HG02571 (cell line): Measurements from ENCODE around the gene PLCD1.
A peak's percentile ranks its signal among the peaks of the same experiment; 100 is the strongest.
"Not testable (repeated sequence)": the region's sequence is repeated elsewhere in the genome, so short reads cannot be mapped to it uniquely, and the experiment has no call there.

ENCODE experiments used
- ATAC-seq: cut with Tn5 transposase; IDR thresholded peaks from one replicate; pipeline ENCODE4 v1.9.1; 2021; ENCODE audit warnings: mild to moderate bottlenecking, moderate library complexity; ENCODE audit not compliant: unreplicated experiment

The PLCD1 gene

DNA sequence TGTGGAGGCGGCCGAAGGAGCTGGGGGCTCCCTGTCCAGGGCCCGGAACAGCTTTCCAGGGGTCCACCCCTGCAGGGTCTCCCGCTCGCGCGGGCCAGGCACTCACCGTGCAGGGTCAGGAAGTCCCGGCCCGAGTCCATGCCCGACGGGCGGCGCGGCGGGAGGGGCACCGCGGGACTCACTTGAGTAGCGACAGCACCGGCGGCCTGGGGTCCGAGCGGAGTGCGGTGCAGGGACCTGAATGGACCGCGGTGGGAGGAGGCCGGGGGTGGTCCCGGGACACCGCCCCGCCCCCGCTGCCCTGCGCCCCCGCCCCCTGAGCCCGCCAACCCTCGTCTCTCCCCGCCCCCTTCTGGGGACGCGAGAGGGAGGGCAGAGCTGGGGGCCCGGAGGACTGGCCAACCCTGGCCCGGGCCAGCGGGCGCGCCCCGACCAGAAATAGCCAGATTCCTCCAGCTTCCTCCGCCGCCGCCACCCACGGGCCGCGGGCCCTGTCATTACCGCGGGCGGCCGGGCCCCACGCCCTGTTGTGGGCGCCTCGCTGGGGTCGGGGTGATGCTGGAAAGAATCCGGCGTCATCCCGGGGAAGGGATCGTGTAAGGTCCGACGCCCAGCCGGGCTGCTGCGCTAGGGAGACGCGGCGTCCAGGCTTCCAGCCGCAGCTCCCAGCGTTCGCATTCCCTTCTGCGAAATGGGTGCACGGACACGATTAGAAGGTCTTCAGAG, at the start of gene PLCD1:
PLCD1 (minus strand) TSS at position 243 of the 726 bp plus-strand sequence; CDS start at position 140, 103 bp downstream.
- no peak for ATAC-seq

DNA sequence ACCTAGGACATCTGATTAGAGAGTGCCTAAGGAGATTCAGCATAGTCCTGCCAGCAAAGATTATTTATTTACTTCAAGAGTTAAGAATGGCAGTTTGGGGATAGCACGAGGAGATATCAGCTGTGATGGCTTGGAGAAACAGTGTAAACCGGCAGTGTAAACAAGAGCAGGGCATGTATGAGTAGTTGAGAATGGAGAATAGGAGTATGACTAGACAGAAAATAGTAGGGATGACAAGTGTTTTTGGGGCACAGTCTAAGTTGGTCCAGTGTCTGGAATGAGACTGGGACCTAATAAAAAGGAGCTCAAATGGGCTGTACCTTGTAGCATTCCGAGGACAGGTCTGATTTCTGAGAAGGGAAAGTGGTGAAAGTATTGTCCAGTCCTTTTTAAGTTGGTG, 47.6 kb upstream of the PLCD1 start:
- ATAC-seq: not testable (repeated sequence)

DNA sequence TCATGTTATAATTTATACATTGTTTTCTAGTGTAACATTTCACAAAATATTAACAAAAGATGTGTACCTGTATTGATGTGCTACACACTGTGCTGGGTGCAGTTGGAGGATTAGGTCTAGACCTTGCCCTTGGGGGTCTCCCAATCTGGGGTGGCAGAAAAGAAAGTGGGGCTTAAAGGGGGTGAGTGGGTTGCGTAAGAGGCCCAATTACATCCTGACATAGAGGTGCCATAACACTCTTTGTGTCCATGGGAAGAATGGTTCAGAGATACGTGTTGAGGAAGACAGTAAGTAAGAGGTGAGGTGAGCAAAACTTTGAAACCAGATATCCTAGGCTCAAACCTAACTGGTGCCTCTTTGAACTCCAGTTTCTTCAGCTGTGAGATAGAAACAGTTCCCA, 40.6 kb upstream of the PLCD1 start:
- no peak for ATAC-seq

DNA sequence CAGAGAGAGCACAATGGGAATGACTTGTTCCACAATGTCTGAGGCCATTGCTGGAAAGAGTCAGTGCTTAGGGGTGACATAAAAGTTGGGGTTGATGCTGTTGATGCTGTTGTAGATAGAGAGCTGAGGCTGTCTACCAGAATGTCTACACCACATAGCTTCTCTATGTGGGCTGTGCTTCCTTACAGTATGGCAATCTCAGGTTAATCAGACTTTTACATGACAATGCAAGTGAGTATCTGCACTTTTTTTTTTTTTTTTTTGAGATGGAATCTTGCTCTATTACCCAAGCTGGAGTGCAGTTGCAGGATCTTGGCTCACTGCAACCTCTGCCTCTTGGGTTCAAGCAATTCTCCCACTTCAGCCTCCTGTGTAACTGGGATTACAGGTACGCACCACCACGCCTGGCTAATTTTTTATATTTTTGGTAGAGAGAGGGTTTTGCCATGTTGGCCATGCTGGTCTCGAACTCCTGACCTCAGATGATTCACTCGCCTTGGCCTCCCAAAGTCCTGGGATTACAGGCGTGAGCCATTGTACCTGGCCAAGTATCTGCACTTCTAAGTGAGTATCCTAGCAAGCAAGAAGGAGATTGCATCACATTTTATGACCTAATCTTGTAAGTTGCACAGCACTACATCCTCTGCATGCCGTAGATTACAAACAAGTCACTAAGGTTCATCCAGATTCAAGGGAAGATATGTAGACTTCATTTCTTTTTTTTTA, 38.2 kb upstream of the PLCD1 start:
- ATAC-seq: no peak

DNA sequence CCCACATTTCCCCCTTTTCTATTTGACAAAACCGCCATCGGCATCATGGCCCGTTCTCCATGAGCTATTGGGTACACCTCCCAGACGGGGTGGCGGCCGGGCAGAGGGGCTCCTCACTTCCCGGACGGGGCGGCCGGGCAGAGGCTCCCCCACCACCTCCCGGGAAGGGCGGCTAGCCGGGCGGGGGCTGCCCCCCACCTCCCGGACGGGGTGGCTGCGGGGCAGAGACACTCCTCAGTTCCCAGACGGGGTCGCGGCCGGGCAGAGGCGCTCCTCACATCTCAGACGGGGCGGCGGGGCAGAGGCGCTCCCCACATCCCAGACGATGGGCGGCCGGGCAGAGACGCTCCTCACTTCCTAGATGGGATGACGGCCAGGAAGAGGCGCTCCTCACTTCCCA, 35.0 kb upstream of the PLCD1 start:
- ATAC-seq: not testable (repeated sequence)

DNA sequence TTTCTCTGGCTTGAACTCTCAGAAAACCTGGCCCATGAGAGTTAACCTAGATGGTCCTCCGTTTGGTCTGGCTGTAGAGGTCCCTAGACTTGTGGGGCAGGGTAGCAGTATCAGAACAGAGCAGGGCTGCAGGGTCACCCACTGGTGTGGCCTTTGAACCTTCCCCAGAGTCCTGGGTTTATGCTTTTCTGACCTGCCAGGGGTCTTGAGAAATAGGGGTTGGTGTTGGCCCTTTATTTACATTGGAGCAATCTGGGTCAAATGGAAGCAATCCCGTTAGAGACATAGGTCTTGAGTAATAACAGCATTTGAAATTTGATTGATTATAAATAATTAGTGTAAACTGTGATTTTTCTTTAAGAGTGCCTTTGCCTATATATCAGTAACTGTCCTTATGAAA, 33.4 kb upstream of the PLCD1 start:
- no peak for ATAC-seq

DNA sequence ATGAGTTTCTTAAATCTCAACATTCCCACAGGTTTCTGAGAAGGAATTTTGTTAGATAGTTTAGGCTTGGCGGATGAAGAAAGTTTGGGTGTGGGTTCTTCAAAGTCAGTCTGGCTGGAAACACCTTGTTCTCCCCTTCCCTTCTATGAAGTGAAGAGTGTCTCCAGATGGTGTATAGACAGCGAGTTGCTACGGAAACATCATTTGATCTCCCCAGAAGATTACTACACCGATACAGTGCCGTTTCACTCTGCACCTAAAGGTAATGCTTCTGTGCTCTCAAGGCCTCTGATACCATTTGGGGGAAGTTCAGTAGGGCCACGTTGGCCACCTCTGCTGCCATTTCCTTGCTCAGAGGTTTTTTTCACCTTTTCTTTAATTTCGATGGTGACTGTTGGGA, 30.1 kb upstream of the PLCD1 start:
- no peak for ATAC-seq

DNA sequence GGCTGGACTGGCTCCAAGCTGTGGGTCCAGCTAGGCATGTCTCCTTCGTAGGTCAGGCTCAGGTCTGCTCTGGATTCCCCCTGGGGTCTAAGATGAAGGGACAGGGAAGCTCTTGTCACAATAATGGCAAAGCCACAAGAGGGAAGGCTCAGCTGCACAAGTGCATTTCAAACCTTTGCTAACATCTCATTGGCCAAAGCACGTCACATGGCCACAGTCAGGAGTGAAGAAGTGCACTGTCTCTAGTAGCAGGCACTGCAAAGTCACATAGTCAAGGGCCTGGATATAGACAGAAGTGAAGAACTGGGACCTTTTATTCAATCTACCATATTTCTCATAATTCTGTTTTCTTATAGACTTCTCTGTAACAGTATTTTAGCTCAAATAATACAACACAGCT, 29.7 kb upstream of the PLCD1 start:
- ATAC-seq: no peak

DNA sequence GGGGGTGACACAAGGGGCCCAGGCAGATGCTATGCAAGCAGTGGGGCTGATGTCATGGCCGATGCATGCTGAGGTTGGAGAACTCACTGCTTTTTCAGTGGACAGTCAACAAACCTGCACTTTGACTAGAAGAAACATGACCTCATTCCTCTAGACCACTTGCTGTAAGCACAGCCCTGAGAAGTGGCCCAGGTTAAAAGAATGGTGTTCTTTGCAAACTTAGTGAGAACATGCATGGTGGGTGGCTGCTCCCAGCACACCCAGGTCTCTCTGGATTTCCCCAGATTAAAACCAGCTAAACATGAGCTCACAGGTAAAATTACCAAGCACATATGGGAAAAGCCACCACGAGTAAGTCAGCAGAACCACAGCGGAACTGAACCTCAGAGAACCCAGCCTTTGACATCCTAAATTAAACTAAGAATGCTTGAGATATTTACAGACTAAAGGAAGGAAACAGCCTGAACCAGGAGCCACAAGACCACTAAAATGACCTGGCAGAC, 25.1 kb upstream of the PLCD1 start:
- ATAC-seq: no peak

DNA sequence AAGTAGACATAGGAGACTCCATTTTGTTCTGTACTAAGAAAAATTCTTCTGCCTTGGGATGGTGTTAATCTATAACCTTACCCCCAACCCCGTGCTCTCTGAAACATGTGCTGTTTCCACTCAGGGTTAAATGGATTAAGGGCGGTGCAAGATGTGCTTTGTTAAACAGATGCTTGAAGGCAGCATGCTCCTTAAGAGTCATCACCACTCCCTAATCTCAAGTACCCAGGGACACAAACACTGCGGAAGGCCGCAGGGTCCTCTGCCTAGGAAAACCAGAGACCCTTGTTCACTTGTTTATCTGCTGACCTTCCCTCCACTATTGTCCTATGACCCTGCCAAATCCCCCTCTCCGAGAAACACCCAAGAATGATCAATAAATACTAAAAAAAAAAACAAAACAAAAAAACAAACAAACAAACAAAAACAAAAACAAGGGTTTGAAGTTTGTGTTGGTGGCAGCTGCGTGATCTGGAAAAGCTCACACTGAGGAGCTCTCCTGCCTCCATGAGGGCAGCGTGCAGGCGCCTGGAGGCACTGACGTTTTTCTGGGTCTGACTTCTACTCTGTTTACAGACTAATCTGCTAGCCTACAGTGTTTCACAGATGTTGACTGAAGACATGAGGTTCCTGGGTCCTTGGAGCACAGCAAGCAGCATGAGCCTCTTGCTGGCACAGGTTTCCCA, 24.5 kb upstream of the PLCD1 start:
- not testable (repeated sequence) for ATAC-seq

DNA sequence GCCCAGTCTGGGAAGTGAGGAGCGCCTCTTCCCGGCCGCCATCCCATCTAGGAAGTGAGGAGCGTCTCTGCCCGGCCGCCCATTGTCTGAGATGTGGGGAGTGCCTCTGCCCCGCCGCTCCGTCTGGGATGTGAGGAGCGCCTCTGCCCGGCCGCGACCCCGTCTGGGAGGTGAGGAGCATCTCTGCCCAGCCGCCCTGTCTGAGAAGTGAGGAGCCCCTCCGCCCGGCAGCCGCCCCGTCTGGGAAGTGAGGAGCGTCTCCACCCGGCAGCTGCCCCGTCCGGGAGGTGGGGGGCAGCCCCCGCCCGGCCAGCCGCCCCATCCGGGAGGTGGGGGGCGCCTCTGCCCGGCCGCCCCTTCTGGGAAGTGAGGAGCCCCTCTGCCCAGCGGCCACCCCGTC, 23.8 kb upstream of the PLCD1 start:
- not testable (repeated sequence) for ATAC-seq

DNA sequence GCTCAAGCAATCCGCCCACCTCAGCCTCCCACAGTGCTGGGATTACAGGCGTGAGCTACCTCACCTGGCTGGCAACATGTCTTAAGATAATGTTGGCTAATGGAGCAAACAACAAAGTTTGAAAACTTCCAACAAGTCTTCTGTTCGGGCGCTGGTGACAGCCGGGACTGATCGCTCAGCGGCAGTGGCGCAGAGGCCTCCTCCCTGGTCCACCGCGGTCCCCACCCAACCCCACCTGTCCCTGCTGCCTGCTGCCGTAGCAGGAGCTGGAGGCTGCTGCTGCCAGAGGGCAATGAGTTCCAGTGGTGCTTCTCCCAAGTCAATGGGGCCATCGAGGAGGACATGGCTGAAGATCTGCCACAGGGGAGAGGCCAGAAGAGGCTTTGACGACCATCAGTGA, 21.7 kb upstream of the PLCD1 start:
- no peak for ATAC-seq

DNA sequence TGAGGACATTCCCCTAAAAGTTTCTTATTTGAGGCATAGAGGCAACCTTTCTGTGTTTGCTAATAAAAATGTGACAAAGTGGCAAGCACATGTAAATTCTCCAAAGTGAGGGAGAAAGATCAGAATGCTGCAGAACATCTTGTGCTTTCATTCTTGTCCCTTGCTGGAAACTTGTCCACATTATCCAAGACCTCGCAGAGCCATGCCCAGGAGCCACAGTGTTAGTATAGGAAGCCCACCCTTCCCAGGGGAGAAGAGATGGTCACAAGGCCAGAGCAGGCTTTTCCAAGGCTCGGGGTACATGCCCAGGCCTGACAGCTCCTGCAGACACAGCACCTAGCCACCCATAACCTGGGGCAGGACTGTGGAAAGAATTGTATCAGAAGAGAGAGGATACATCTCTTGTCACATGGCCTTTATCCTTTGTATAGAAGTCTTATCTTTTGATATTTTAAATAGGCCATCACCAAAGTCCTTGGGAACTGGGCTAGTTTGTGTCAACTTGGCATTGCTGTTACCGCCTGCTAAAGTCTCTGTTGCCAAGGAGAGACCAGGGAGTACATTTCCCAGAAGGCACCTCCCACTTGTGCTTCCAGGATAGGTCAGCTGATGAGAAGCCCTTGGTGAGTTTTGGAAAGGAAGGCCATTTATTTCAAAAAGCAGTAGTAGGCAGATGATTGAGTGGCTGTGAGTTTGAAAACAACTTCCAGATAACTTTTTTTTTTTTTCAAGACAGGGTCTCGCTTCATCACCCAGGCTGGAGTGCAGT, 20.1 kb upstream of the PLCD1 start:
- ATAC-seq: no peak

DNA sequence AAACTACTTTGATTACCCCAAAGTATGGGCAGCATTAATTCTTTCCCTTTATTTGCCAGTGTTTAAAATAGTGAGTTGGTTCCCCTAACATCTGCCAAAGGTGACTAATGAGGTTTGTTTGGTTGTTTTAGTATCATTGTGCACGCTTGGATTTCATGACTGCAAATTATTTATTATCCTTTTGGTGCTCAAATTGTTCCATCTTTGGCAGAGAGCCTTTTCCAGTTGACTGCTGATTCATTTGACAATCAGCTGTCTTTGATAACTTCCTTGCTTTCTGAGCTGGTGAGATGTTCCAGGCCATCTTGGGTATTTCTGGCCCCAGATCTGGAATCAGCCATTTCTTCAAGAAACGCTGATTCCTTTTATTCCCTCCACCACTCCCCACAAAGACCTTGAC, 18.5 kb upstream of the PLCD1 start:
- ATAC-seq: no peak

DNA sequence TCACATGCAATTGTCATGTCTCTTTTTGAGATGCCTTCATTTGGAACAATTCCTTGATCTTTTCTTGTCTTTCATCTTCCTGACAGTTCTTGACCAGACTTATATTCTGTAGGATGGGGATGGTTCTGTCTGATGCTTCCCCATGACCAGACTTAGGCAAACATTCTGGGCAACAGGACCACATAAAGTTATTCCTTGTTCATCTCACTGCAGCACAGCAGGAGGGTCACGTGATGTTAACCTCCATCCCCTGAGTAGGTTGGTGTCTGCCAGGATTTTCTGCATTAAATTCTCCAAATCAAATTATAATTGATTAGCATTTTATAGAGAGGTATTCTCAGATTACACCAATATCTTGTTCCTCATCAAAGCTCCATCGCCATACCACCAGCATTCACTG, 17.4 kb upstream of the PLCD1 start:
- ATAC-seq: no peak

DNA sequence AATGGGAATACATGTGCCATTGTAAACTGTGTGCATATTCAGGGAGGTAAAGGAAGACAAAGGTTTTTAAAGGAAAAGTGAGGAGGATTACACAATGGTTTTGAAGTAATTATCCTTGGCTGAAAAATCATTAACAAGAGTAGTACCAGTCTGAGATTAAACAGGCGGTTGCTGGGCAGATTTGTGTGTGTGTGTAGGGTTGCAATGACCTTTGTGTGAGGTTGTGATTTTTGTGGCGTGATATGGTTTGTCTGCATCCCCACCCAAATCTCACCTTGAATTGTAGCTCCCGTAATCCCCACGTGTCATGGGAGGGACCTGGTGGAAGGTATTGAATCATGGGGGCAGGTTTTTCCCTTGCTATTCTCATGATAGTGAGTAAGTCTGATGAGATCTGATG, 16.6 kb upstream of the PLCD1 start:
- ATAC-seq: no peak

DNA sequence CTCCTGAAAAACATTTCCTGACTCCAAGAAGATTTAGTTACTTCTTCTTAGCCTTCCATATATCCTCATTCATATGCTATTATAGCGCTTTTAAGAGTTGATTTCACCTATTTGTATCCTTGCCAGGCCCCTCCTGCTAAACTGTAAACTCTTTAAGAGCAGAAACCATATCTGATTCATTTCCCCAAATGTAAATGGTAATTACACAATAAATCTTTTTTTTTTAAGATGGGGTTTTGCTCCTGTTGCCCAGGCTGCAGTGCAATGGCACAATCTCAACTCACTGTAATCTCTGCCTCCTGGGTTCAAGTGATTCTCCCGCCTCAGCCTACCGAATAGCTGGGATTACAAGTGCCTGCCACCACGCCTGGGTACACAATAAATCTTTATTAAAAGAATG, 14.0 kb upstream of the PLCD1 start:
- no peak for ATAC-seq

DNA sequence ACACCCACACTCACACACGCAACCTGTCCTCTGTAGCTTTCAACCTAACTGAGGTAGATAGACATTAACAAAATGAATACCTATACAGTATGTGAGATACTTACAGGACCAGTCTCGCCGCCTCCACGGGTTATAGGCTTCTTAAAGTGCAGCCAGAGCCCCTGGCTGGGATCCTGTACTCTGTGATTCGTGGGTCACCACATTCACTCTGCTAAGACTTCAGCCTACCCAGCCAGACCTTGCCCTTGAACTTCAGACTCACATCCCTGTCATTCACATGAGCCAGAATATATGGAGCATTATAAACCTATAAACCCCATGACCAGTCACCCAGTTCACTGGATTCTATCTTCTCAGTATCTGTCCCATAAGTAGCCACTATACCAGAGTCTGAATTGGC, 11.0 kb upstream of the PLCD1 start:
- ATAC-seq: no peak

DNA sequence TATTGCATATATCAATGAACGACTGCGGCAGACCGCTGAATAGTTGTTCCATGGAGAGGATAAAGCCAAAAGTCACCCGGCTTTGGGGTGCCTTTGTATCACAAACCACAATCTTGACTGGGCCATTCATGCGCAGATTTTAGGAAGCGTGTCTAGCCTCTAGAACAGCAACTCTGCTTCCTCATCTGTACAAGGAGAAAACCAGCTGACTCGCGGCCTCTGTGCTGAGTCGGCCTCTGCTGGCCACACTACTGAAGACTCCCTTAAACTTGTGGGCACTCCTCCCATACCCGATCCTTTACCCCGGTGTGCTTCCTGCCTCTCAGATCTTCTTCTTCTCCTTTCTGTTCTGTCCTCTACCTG, 10.4 kb upstream of the PLCD1 start:
- peak; percentile 49 for ATAC-seq

DNA sequence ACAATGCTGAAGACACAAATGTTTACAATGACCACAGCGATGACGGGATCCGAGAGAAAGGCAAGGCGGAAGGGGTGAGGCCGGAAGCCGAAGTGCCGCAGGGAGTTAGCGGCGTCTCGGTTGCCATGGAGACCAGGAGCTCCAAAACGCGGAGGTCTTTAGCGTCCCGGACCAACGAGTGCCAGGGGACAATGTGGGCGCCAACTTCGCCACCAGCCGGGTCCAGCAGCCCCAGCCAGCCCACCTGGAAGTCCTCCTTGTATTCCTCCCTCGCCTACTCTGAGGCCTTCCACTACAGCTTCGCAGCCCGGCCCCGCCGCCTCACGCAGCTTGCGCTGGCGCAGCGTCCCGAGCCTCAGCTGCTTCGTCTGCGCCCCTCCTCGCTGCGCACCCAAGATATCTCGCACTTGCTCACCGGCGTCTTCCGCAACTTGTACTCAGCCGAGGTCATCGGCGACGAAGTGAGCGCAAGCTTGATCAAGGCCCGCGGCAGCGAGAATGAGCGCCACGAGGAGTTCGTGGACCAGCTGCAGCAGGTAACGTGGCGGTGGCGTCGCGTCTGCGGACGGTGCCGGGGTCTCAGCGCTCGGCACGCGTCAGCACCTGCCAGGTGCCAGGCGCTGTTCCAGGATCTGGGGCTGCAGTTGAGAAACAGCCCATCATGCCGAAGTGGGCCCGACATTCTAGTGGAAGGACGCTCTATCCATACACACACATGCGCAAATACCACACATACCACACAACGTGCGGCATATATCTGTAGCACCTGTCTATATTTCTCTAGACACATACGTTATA, 9.9 kb upstream of the PLCD1 start, which contains the start of gene DLEC1:
DLEC1 (plus strand) TSS at position 108 of the 798 bp plus-strand sequence; CDS start at position 126, 18 bp downstream.
- ATAC-seq: peak; percentile 84
